Testis (tissue), 2 donors: ENCODE measurements around the gene MYO18B.

ENCODE experiments used
- CTCF ChIP-seq, 3 experiments: fragments of 450-650 bp in 2 of 3; fragments of 200-600 bp in 1 of 3; sonication (generic) in 1 of 3; IDR thresholded peaks; one replicate each; pipeline ENCODE4 v1.5.1; 2016 to 2019; ENCODE audit warnings: antibody characterized with exemption in 3 of 3, mild to moderate bottlenecking in 2 of 3, moderate library complexity in 1 of 3
- POLR2A ChIP-seq: fragments of 450-650 bp; IDR thresholded peaks from one replicate; pipeline ENCODE4 v1.6.1; 2017; ENCODE audit warnings: antibody characterized with exemption, mild to moderate bottlenecking, moderate library complexity

GRCh38 chr22:25782831-25783230, 40.8 kb downstream of the MYO18B start:
- TF ChIP-seq CTCF (IDR thresholded peaks at IDR 0.05) (no peak), POLR2A (no peak)
